Lower lobe of right lung (tissue), 2 donors: ENCODE data around the gene LYRM2. TPM values are rescaled to one million over a fixed set of nuclear protein-coding genes. Genes with fewer than 3 reads are reported as not detected.

ENCODE experiments used
- ATAC-seq, 2 donors: fragments of 200-7000 bp; cut with Tn5 transposase; one replicate each; pipeline ENCODE4 v1.9.1; 2020 to 2022; ENCODE audit warnings: mild to moderate bottlenecking in 2 of 2, moderate library complexity in 2 of 2
- DNase-seq: peaks from one replicate; pipeline ENCODE4 v3.0.0-alpha.2; 2020
- H3K27ac ChIP-seq: fragments of 200-600 bp; one replicate; pipeline ENCODE4 v1.8.0; 2022
- H3K27me3 ChIP-seq: fragments of 200-600 bp; one replicate; pipeline ENCODE4 v1.8.0; 2022; ENCODE audit warnings: low read depth
- H3K36me3 ChIP-seq: fragments of 200-600 bp; one replicate; pipeline ENCODE4 v1.8.0; 2022; ENCODE audit warnings: mild to moderate bottlenecking
- H3K4me1 ChIP-seq: fragments of 200-600 bp; one replicate; pipeline ENCODE4 v1.8.0; 2022
- H3K4me3 ChIP-seq: fragments of 200-600 bp; one replicate; pipeline ENCODE4 v1.8.0; 2022; ENCODE audit warnings: mild to moderate bottlenecking
- H3K9me3 ChIP-seq: fragments of 200-600 bp; one replicate; pipeline ENCODE4 v1.8.0; 2022
- CTCF ChIP-seq: fragments of 200-600 bp; IDR thresholded peaks from one replicate; pipeline ENCODE4 v1.8.0; 2022; ENCODE audit warnings: antibody characterized with exemption, mild to moderate bottlenecking
- intact Hi-C: fragments of 100-400 bp; cut with DNase I; formaldehyde crosslinking; loops from one replicate; pipeline ENCODE4 v1.11.0; 2022
- long read RNA-seq: library from polyadenylated mRNA; unstranded; transcript quantifications from one replicate; pipeline ENCODE4 v2.0.0, GENCODE V29; 2021
- total RNA-seq: library from RNA; stranded (reverse); fragmentation: NEBNext Ultra II Directional; extraction: Animal tissue kit (Norgen Biotek cat#: 25700); gene quantifications from one replicate; pipeline ENCODE4 v1.2.1, GENCODE V29; 2021
- donor health status: DM: no; HTN: yes; CAD: no; lungs with severe emphysema.

Gene LYRM2
- total RNA-seq = 35.5 TPM
- long read RNA-seq, full-length matches to known transcripts = 47 of 63 reads
- long read RNA-seq, partial matches to known transcripts = 4 of 63 reads
- long read RNA-seq, other reads (novel, unspliced or antisense) = 12 of 63 reads

- DNase-seq (peak; percentile 97), ATAC-seq (peak; percentile 99 to 100)
- Histone ChIP-seq H3K4me1 (peaks cover 21% of the 10 kb centered on the region), H3K9me3 (no peaks in the 10 kb centered on the region), H3K4me3 (peak within 1 kb of the TSS; percentile 60), H3K36me3 (peaks cover 35% of the 10 kb centered on the region), H3K27me3 (no peaks in the 10 kb centered on the region), H3K27ac (peak within 1 kb of the TSS; percentile 84)
- no peak for TF ChIP-seq CTCF
- intact Hi-C loops = no loop called here
Measured at GRCh38 chr6:89638320-89639195, at the start of gene LYRM2. TSS of gene LYRM2 (minus strand) at chr6:89638747. CDS start at chr6:89638716, 31 bp downstream.

- Histone ChIP-seq H3K4me3 (no peak overlapping the region), H3K36me3 (peaks cover 100% of the 10 kb centered on the region), H3K4me1 (no peaks in the 10 kb centered on the region), H3K9me3 (no peaks in the 10 kb centered on the region), H3K27me3 (no peaks in the 10 kb centered on the region), H3K27ac (no peak overlapping the region)
- intact Hi-C loops = no loop called here
- no peak for TF ChIP-seq CTCF
- ATAC-seq (no peak), DNase-seq (no peak)
Measured at GRCh38 chr6:89688328-89688727, 49.8 kb upstream of the LYRM2 start.

GRCh38 chr6:89685311-89685710, 46.8 kb upstream of the LYRM2 start:
- no peaks in the 10 kb centered on the region for H3K9me3 ChIP-seq
- ATAC-seq (no peak), DNase-seq (no peak)
- H3K27ac ChIP-seq = no peak overlapping the region
- H3K4me1 ChIP-seq = no peaks in the 10 kb centered on the region
- TF ChIP-seq CTCF = no peak
- intact Hi-C loops = no loop called here
- peaks cover 100% of the 10 kb centered on the region for H3K36me3 ChIP-seq
- no peak overlapping the region for H3K4me3 ChIP-seq
- H3K27me3 ChIP-seq = no peaks in the 10 kb centered on the region

- intact Hi-C loops = no loop called here
- Histone ChIP-seq H3K4me3 (no peak overlapping the region), H3K27ac (no peak overlapping the region), H3K27me3 (no peaks in the 10 kb centered on the region), H3K4me1 (no peaks in the 10 kb centered on the region), H3K9me3 (no peaks in the 10 kb centered on the region), H3K36me3 (peaks cover 100% of the 10 kb centered on the region)
- DNase-seq = no peak
- TF ChIP-seq CTCF = no peak
- ATAC-seq = no peak
Measured at GRCh38 chr6:89682991-89683390, 44.4 kb upstream of the LYRM2 start.

GRCh38 chr6:89681983-89682564, 43.5 kb upstream of the LYRM2 start:
- no peak for TF ChIP-seq CTCF
- intact Hi-C loops = no loop called here
- peaks cover 100% of the 10 kb centered on the region for H3K36me3 ChIP-seq
- ATAC-seq (no peak), DNase-seq (no peak)
- H3K27ac ChIP-seq = no peak overlapping the region
- H3K4me3 ChIP-seq = no peak overlapping the region
- H3K9me3 ChIP-seq = no peaks in the 10 kb centered on the region
- H3K27me3 ChIP-seq = no peaks in the 10 kb centered on the region
- no peaks in the 10 kb centered on the region for H3K4me1 ChIP-seq
